ENCODE measurements around the gene PARN. TPM values are rescaled to one million over a fixed set of nuclear protein-coding genes. Genes with fewer than 3 reads are reported as not detected.

The PARN gene
- total RNA-seq (ENCODE audit: unreplicated experiment) = 25.2 TPM
- long read RNA-seq, partial matches to known transcripts = 3 of 9 reads
- long read RNA-seq, other reads (novel, unspliced or antisense) = 2 of 9 reads

DNA sequence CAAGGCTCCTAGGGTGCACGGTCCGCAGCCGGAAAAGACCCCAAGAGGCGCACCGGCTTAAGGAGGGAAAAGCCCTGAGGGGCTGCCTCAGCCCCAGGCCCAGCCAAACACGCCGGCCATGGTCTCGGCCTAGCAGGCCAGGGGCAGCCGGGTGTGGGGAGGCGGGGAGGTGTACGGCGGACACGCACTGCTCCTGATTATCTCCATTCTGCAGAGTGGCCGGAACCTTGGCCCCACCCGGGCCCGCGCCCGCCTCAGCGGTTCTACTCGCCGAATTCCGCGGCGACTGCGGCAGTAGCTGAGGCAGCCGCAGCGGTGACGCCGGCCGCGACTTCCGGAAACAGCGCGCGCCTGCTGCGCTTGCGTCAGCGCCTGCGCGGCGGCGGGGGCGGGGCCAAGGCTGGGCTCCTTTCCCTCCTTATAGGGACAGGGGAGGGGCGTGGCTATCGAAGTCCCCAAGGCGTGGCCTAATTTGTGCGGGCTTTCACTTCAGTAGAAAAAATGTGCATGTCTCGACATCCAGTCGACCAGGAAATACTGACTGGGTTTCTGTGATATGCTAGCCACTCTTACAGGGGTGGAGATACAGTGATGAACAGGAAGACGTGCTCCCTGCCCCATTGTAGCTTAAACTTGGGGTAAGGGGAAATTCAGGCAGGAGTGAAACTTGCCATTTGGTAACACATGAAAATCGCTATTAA is at the start of gene PARN:
PARN (minus strand) TSS at position 342 of the 701 bp plus-strand sequence; CDS start at position 207, 135 bp downstream.
- Mint-ChIP-seq H3K9me3 (ENCODE audit: unreplicated experiment) (no peaks in the 10 kb centered on the region), H3K36me3 (ENCODE audit: low read depth, unreplicated experiment) (no peaks in the 10 kb centered on the region), H3K27me3 (ENCODE audit: unreplicated experiment) (peaks cover 14% of the 10 kb centered on the region), H3K4me3 (ENCODE audit: unreplicated experiment) (peak within 1 kb of the TSS; percentile 97), H3K27ac (ENCODE audit: unreplicated experiment) (peak within 1 kb of the TSS; percentile 99), H3K4me1 (ENCODE audit: unreplicated experiment) (peaks cover 21% of the 10 kb centered on the region)
- DNase-seq (ENCODE audit: low spot score) = peak; percentile 98
- TF ChIP-seq CTCF (IDR thresholded peaks at IDR 0.05; ENCODE audit: unreplicated experiment) = no peak

DNA sequence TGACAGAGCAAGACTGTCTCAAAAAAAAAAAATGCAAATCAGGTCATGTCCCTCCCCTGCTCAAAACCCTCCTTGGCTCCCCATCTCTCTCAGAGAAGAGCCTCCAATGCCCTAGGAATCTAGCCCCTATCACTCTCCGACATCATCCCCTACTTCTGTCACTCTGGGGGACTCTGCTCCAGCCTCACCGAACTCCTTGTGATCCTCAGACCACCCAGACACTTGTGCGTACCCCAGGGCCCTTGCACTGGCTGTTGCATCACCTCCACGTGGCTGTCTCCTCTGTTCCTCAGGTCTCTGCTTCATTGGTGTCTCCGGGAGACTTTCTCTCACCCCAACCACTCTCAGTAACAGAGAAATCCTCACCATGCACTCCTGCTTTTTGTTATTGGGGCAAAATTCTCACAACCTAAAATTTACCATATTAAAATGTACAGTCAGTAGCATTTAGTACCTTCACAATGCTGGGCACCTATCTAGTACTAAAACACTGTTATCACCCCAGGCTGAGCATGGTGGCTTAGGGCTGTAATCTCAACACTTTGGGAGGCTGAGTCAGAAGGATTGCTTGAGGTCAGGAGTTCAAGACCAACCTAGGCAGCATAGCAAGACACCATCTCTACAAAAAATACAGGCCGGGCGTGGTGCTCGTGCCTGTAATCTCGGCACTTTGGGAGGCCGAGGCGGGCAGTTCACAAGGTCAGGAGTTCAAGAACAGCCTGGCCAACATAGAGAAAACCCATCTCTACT is 48.9 kb upstream of the PARN start:
- Mint-ChIP-seq H3K36me3 (ENCODE audit: low read depth, unreplicated experiment) (peaks cover 7% of the 10 kb centered on the region), H3K4me3 (ENCODE audit: unreplicated experiment) (no peak overlapping the region), H3K27ac (ENCODE audit: unreplicated experiment) (no peak overlapping the region), H3K9me3 (ENCODE audit: unreplicated experiment) (no peaks in the 10 kb centered on the region), H3K4me1 (ENCODE audit: unreplicated experiment) (no peaks in the 10 kb centered on the region), H3K27me3 (ENCODE audit: unreplicated experiment) (peaks cover 2% of the 10 kb centered on the region)
- no peak for TF ChIP-seq CTCF (IDR thresholded peaks at IDR 0.05; ENCODE audit: unreplicated experiment)
- DNase-seq (ENCODE audit: low spot score) = no peak

DNA sequence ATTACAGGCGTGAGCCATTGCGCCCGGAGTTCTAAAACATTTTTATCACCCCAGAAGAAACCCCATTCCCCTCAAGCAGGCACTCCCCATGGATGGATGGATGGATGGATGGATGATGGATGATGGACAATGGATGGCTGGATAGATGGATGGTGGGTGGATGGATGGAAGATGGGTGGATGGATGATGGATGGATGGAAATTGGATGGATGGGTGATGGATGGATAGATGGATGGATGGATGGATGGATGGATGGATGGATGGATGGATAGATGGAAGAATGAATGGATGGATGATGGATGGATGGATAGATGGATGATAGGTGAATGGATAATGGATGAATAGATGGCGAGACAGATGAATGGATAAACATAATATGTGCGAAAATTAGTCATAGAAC is 47.6 kb upstream of the PARN start:
- H3K4me3 Mint-ChIP-seq (ENCODE audit: unreplicated experiment) = peak overlapping the region; percentile 8
- no peaks in the 10 kb centered on the region for H3K9me3 Mint-ChIP-seq (ENCODE audit: unreplicated experiment)
- H3K4me1 Mint-ChIP-seq (ENCODE audit: unreplicated experiment) = no peaks in the 10 kb centered on the region

GRCh38 chr16:14676633-14677032 is 46.6 kb upstream of the PARN start:
- H3K4me1 Mint-ChIP-seq (ENCODE audit: unreplicated experiment) = no peaks in the 10 kb centered on the region
- peaks cover 7% of the 10 kb centered on the region for H3K36me3 Mint-ChIP-seq (ENCODE audit: low read depth, unreplicated experiment)
- no peak for TF ChIP-seq CTCF (IDR thresholded peaks at IDR 0.05; ENCODE audit: unreplicated experiment)
- peaks cover 2% of the 10 kb centered on the region for H3K27me3 Mint-ChIP-seq (ENCODE audit: unreplicated experiment)
- no peaks in the 10 kb centered on the region for H3K9me3 Mint-ChIP-seq (ENCODE audit: unreplicated experiment)
- no peak overlapping the region for H3K27ac Mint-ChIP-seq (ENCODE audit: unreplicated experiment)
- no peak overlapping the region for H3K4me3 Mint-ChIP-seq (ENCODE audit: unreplicated experiment)
- DNase-seq (ENCODE audit: low spot score) = no peak

More for the DNA sequence above, 47.6 kb upstream of the PARN start:
- Mint-ChIP-seq H3K27ac (ENCODE audit: unreplicated experiment) (no peak overlapping the region), H3K27me3 (ENCODE audit: unreplicated experiment) (peaks cover 2% of the 10 kb centered on the region), H3K36me3 (ENCODE audit: low read depth, unreplicated experiment) (peaks cover 7% of the 10 kb centered on the region)
- no peak for TF ChIP-seq CTCF (IDR thresholded peaks at IDR 0.05; ENCODE audit: unreplicated experiment)
- no peak for DNase-seq (ENCODE audit: low spot score)

All from endothelial cell (in vitro differentiated cells).